ENCODE measurements around the gene WDR18.
A peak's percentile ranks its signal among the peaks of the same experiment; 100 is the strongest.

Gene WDR18

GRCh38 chr19:938233-938923, 45.8 kb upstream of the WDR18 start:
- no peak overlapping the region for H2AK5ac ChIP-seq (ENCODE audit: low read length)
- WGBS (ENCODE audit: extremely low coverage, insufficient coverage, insufficient read length), result no CpG with 5 or more reads among the region's 23 CpGs
- H3K9ac ChIP-seq (ENCODE audit: low read length), result no peak overlapping the region
- H3K4me3 ChIP-seq (ENCODE audit: low read depth, low read length), result no peak overlapping the region
- no peak overlapping the region for H2BK12ac ChIP-seq (ENCODE audit: low read length)
- H4K8ac ChIP-seq (ENCODE audit: low read depth, low read length), result no peak overlapping the region
- H2BK120ac ChIP-seq (ENCODE audit: insufficient read depth, low read length, poor library complexity), result no peak overlapping the region
- H3K4me2 ChIP-seq (ENCODE audit: low read length), result no peak overlapping the region
- H4K12ac ChIP-seq (ENCODE audit: low read depth, low read length), result no peak overlapping the region
- H3K14ac ChIP-seq (ENCODE audit: low read length), result peak overlapping the region; percentile 53
- peak overlapping the region; percentile 47 for H3K18ac ChIP-seq (ENCODE audit: low read length)
- H3K27ac ChIP-seq (ENCODE audit: low read depth, low read length), result peak overlapping the region; percentile 13
- H3K9me3 ChIP-seq (ENCODE audit: insufficient read depth, low read depth, low read length), result peaks cover 1% of the 10 kb centered on the region
- DNase-seq, result peak; percentile 53 to 66
- peaks cover 64% of the 10 kb centered on the region for H3K79me2 ChIP-seq (ENCODE audit: control insufficient read depth, insufficient read depth, low read length, poor library complexity)
- H3K4ac ChIP-seq (ENCODE audit: low read depth, low read length), result peak overlapping the region; percentile 93
- H4K91ac ChIP-seq (ENCODE audit: low read depth, low read length), result peak overlapping the region; percentile 13
- H3K4me1 ChIP-seq (ENCODE audit: control insufficient read depth in 1 of 2, insufficient read depth in 2 of 2, low read length in 2 of 2), result peaks cover 42 to 46% of the 10 kb centered on the region in 2 experiments
- peaks cover 36% of the 10 kb centered on the region for H3K79me1 ChIP-seq (ENCODE audit: low read length)
- no peak overlapping the region for H2AFZ ChIP-seq (ENCODE audit: insufficient read depth, low read length, poor library complexity)
- no peak overlapping the region for H3K23ac ChIP-seq (ENCODE audit: low read length)
- H2BK5ac ChIP-seq (ENCODE audit: low read depth, low read length, poor library complexity), result peak overlapping the region; percentile 14
- H3K27me3 ChIP-seq (ENCODE audit: insufficient read depth, low read length), result no peaks in the 10 kb centered on the region
- peaks cover 79 to 87% of the 10 kb centered on the region in 2 experiments for H3K36me3 ChIP-seq (ENCODE audit: control insufficient read depth in 1 of 2, insufficient read depth in 2 of 2, low read length in 2 of 2)

- peaks cover 59% of the 10 kb centered on the region for H3K79me2 ChIP-seq (ENCODE audit: control insufficient read depth, insufficient read depth, low read length, poor library complexity)
- H3K4me1 ChIP-seq (ENCODE audit: control insufficient read depth in 1 of 2, insufficient read depth in 2 of 2, low read length in 2 of 2), result peaks cover 40 to 42% of the 10 kb centered on the region in 2 experiments
- peak overlapping the region; percentile 95 for H3K4ac ChIP-seq (ENCODE audit: low read depth, low read length)
- peak overlapping the region; percentile 11 for H2AK5ac ChIP-seq (ENCODE audit: low read length)
- H3K14ac ChIP-seq (ENCODE audit: low read length), result peak overlapping the region; percentile 28
- H3K23ac ChIP-seq (ENCODE audit: low read length), result no peak overlapping the region
- H3K9me3 ChIP-seq (ENCODE audit: insufficient read depth, low read depth, low read length), result peaks cover 1% of the 10 kb centered on the region
- peak overlapping the region; percentile 4 for H2BK120ac ChIP-seq (ENCODE audit: insufficient read depth, low read length, poor library complexity)
- peak overlapping the region; percentile 67 for H2BK5ac ChIP-seq (ENCODE audit: low read depth, low read length, poor library complexity)
- peak overlapping the region; percentile 11 for H2BK12ac ChIP-seq (ENCODE audit: low read length)
- no CpG with 5 or more reads among the region's 22 CpGs for WGBS (ENCODE audit: extremely low coverage, insufficient coverage, insufficient read length)
- peak in 1 of 2 donors; percentile 57 for DNase-seq
- peak overlapping the region; percentile 17 for H3K4me2 ChIP-seq (ENCODE audit: low read length)
- peaks cover 84 to 88% of the 10 kb centered on the region in 2 experiments for H3K36me3 ChIP-seq (ENCODE audit: control insufficient read depth in 1 of 2, insufficient read depth in 2 of 2, low read length in 2 of 2)
- peak overlapping the region; percentile 34 for H4K8ac ChIP-seq (ENCODE audit: low read depth, low read length)
- peak overlapping the region; percentile 37 for H4K91ac ChIP-seq (ENCODE audit: low read depth, low read length)
- H3K18ac ChIP-seq (ENCODE audit: low read length), result peak overlapping the region; percentile 73
- H3K4me3 ChIP-seq (ENCODE audit: low read depth, low read length), result no peak overlapping the region
- peak overlapping the region; percentile 52 for H4K12ac ChIP-seq (ENCODE audit: low read depth, low read length)
- H3K79me1 ChIP-seq (ENCODE audit: low read length), result peaks cover 25% of the 10 kb centered on the region
- no peak overlapping the region for H3K9ac ChIP-seq (ENCODE audit: low read length)
- H3K27ac ChIP-seq (ENCODE audit: low read depth, low read length), result peak overlapping the region; percentile 51
- no peaks in the 10 kb centered on the region for H3K27me3 ChIP-seq (ENCODE audit: insufficient read depth, low read length)
- H2AFZ ChIP-seq (ENCODE audit: insufficient read depth, low read length, poor library complexity), result peak overlapping the region; percentile 15
These were observed 44.7 kb upstream of the WDR18 start for GRCh38 chr19:939439-939838.

GRCh38 chr19:939922-940321, 44.2 kb upstream of the WDR18 start:
- no peak overlapping the region for H2BK12ac ChIP-seq (ENCODE audit: low read length)
- no peak for DNase-seq
- H3K4me3 ChIP-seq (ENCODE audit: low read depth, low read length), result no peak overlapping the region
- peak overlapping the region; percentile 34 for H4K8ac ChIP-seq (ENCODE audit: low read depth, low read length)
- peak overlapping the region; percentile 51 for H3K27ac ChIP-seq (ENCODE audit: low read depth, low read length)
- H3K27me3 ChIP-seq (ENCODE audit: insufficient read depth, low read length), result no peaks in the 10 kb centered on the region
- peaks cover 59% of the 10 kb centered on the region for H3K79me2 ChIP-seq (ENCODE audit: control insufficient read depth, insufficient read depth, low read length, poor library complexity)
- H2AK5ac ChIP-seq (ENCODE audit: low read length), result no peak overlapping the region
- peak overlapping the region; percentile 28 for H3K14ac ChIP-seq (ENCODE audit: low read length)
- peak overlapping the region; percentile 95 for H3K4ac ChIP-seq (ENCODE audit: low read depth, low read length)
- peaks cover 20% of the 10 kb centered on the region for H3K79me1 ChIP-seq (ENCODE audit: low read length)
- H3K4me2 ChIP-seq (ENCODE audit: low read length), result peak overlapping the region; percentile 17
- H3K18ac ChIP-seq (ENCODE audit: low read length), result peak overlapping the region; percentile 73
- no peak overlapping the region for H3K23ac ChIP-seq (ENCODE audit: low read length)
- peaks cover 38 to 40% of the 10 kb centered on the region in 2 experiments for H3K4me1 ChIP-seq (ENCODE audit: control insufficient read depth in 1 of 2, insufficient read depth in 2 of 2, low read length in 2 of 2)
- H2BK5ac ChIP-seq (ENCODE audit: low read depth, low read length, poor library complexity), result peak overlapping the region; percentile 67
- peak overlapping the region; percentile 37 for H4K91ac ChIP-seq (ENCODE audit: low read depth, low read length)
- peak overlapping the region; percentile 15 for H2AFZ ChIP-seq (ENCODE audit: insufficient read depth, low read length, poor library complexity)
- peaks cover 84 to 88% of the 10 kb centered on the region in 2 experiments for H3K36me3 ChIP-seq (ENCODE audit: control insufficient read depth in 1 of 2, insufficient read depth in 2 of 2, low read length in 2 of 2)
- peak overlapping the region; percentile 4 for H2BK120ac ChIP-seq (ENCODE audit: insufficient read depth, low read length, poor library complexity)
- WGBS (ENCODE audit: extremely low coverage, insufficient coverage, insufficient read length), result no CpG with 5 or more reads among the region's 7 CpGs
- no peak overlapping the region for H4K12ac ChIP-seq (ENCODE audit: low read depth, low read length)
- H3K9ac ChIP-seq (ENCODE audit: low read length), result no peak overlapping the region
- H3K9me3 ChIP-seq (ENCODE audit: insufficient read depth, low read depth, low read length), result peaks cover 1% of the 10 kb centered on the region

GRCh38 chr19:940591-941291, 43.4 kb upstream of the WDR18 start:
- Histone ChIP-seq H3K9me3 (ENCODE audit: insufficient read depth, low read depth, low read length) (peaks cover 1% of the 10 kb centered on the region), H3K36me3 (ENCODE audit: control insufficient read depth in 1 of 2, insufficient read depth in 2 of 2, low read length in 2 of 2) (peaks cover 85 to 89% of the 10 kb centered on the region in 2 experiments), H4K91ac (ENCODE audit: low read depth, low read length) (no peak overlapping the region), H3K4me2 (ENCODE audit: low read length) (no peak overlapping the region), H3K14ac (ENCODE audit: low read length) (no peak overlapping the region), H3K4me1 (ENCODE audit: control insufficient read depth in 1 of 2, insufficient read depth in 2 of 2, low read length in 2 of 2) (peaks cover 43% of the 10 kb centered on the region in 2 experiments), H3K23ac (ENCODE audit: low read length) (no peak overlapping the region), H2BK120ac (ENCODE audit: insufficient read depth, low read length, poor library complexity) (no peak overlapping the region), H4K8ac (ENCODE audit: low read depth, low read length) (no peak overlapping the region), H4K12ac (ENCODE audit: low read depth, low read length) (no peak overlapping the region), H3K18ac (ENCODE audit: low read length) (peak overlapping the region; percentile 60), H2BK12ac (ENCODE audit: low read length) (no peak overlapping the region), H2AFZ (ENCODE audit: insufficient read depth, low read length, poor library complexity) (no peak overlapping the region), H3K9ac (ENCODE audit: low read length) (no peak overlapping the region), H3K79me1 (ENCODE audit: low read length) (peaks cover 15% of the 10 kb centered on the region), H3K4ac (ENCODE audit: low read depth, low read length) (peak overlapping the region; percentile 95), H3K4me3 (ENCODE audit: low read depth, low read length) (no peak overlapping the region), H2AK5ac (ENCODE audit: low read length) (no peak overlapping the region), H3K27me3 (ENCODE audit: insufficient read depth, low read length) (no peaks in the 10 kb centered on the region), H3K27ac (ENCODE audit: low read depth, low read length) (peak overlapping the region; percentile 33), H3K79me2 (ENCODE audit: control insufficient read depth, insufficient read depth, low read length, poor library complexity) (peaks cover 62% of the 10 kb centered on the region), H2BK5ac (ENCODE audit: low read depth, low read length, poor library complexity) (no peak overlapping the region)
- WGBS (ENCODE audit: extremely low coverage, insufficient coverage, insufficient read length), result no CpG with 5 or more reads among the region's 64 CpGs
- peak; percentile 47 to 66 for DNase-seq
